Heart left ventricle (tissue), 16 donors: Measurements from ENCODE around the gene C17orf78. TPM values are rescaled to one million over a fixed set of nuclear protein-coding genes. Genes with fewer than 3 reads are reported as not detected.

Experiments
- ATAC-seq, 4 donors: fragments of 200-7000 bp; cut with Tn5 transposase; one replicate each; pipeline ENCODE4 v1.9.1; 2020 to 2022; ENCODE audit warnings: moderate library complexity in 4 of 4, mild to moderate bottlenecking in 3 of 4, moderate number of reproducible peaks in 1 of 4
- DNase-seq, 5 donors: peaks; one replicate each; pipeline ENCODE4 v3.0.0-alpha.2; 2020
- H3K27ac ChIP-seq, 12 donors: fragments of 200-600 bp; sonication (generic) in 4 of 12; one replicate each; pipeline versions ENCODE4 v1.5.0 to v1.8.0; 2016 to 2022; ENCODE audit warnings: mild to moderate bottlenecking in 2 of 12
- H3K27me3 ChIP-seq, 9 donors: fragments of 200-600 bp; sonication (generic) in 2 of 9; one replicate each; pipeline versions ENCODE4 v1.5.1 to v1.8.0; 2016 to 2022; ENCODE audit warnings: mild to moderate bottlenecking in 3 of 9
- H3K36me3 ChIP-seq, 9 donors: fragments of 200-600 bp; sonication (generic) in 2 of 9; one replicate each; pipeline versions ENCODE4 v1.5.0 to v1.8.0; 2018 to 2022; ENCODE audit warnings: mild to moderate bottlenecking in 2 of 9
- H3K4me1 ChIP-seq, 12 donors: fragments of 200-600 bp; sonication (generic) in 4 of 12; one replicate each; pipeline versions ENCODE4 v1.5.0 to v1.8.0; 2016 to 2022; ENCODE audit warnings: mild to moderate bottlenecking in 3 of 12
- H3K4me3 ChIP-seq, 12 donors: fragments of 200-600 bp; sonication (generic) in 4 of 12; one replicate each; pipeline versions ENCODE4 v1.5.0 to v1.8.0; 2017 to 2022; ENCODE audit warnings: mild to moderate bottlenecking in 9 of 12, moderate library complexity in 4 of 12
- H3K9me3 ChIP-seq, 12 donors: fragments of 200-600 bp; sonication (generic) in 4 of 12; one replicate each; pipeline versions ENCODE4 v1.5.0 to v1.8.0; 2016 to 2022; ENCODE audit warnings: mild to moderate bottlenecking in 1 of 12
- CTCF ChIP-seq, 12 donors: fragments of 200-600 bp; sonication (generic) in 4 of 12; IDR thresholded peaks; one replicate each; pipeline versions ENCODE4 v1.5.0 to v1.8.0; 2018 to 2022; ENCODE audit warnings: antibody characterized with exemption in 12 of 12, mild to moderate bottlenecking in 5 of 12
- POLR2A ChIP-seq, 2 donors: fragments of 450-650 bp; IDR thresholded peaks; one replicate each; pipeline ENCODE4 v1.6.1; 2017; ENCODE audit warnings: antibody characterized with exemption in 2 of 2, mild to moderate bottlenecking in 2 of 2, moderate library complexity in 2 of 2
- WGBS, 4 donors: extraction: QIAGEN DNeasy Blood & Tissue Kit in 2 of 4; methylation state at CpG; one replicate each; pipeline versions ENCODE4 v1.1.5 to v1.1.7; 2013 to 2018; 5-methylcytosine and 5-hydroxymethylcytosine counted together
- intact Hi-C, 10 donors: fragments of 100-400 bp; cut with DNase I; formaldehyde crosslinking; loops; one replicate each; pipeline versions ENCODE4 v1.11.1 to v1.14.2; 2022
- polyA plus RNA-seq, 2 donors: library from polyadenylated mRNA; stranded (reverse); fragments of 200-250 nt; gene quantifications; one replicate each; pipeline ENCODE4 v1.2.3, GENCODE V29; 2013
- total RNA-seq, 9 donors: library from RNA; depleted of rRNA in 2 of 9; stranded (reverse); fragments of >200 nt in 2 of 9; fragmentation: NEBNext Ultra II Directional in 3 of 9; extraction: Animal tissue kit (Norgen Biotek cat#: 25700) in 3 of 9; gene quantifications; one replicate each; pipeline versions ENCODE4 v1.1.0 to v1.2.4, GENCODE V29; 2016 to 2023
- donor health status: ischemic (EF 13 %, LVEDD 7.1; RV severe dilation, severe dysfunction).
- donor health status: healthy with polysubstance abuse.
- donor health status: DM: no; HTN: yes; CAD: no.
- donor health status: DM: no; HTN: no; CAD: no.
- donor health status: ischemic (EF 25% LVEDD 6.9; RV normal size, moderate dysfunction).
- donor health status: ischemic (EF 25% LVEDD 5.7; RV mildly dilated, moderate dysfunction).
- donor health status: healthy.
- donor health status: DM: yes; HTN: yes; CAD: no.
- donor health status: ischemic (EF 35%, LVEDD 5.7; RV mildly dilated, moderate dysfunction).
- donor health status: nonischemic (EF 11% LVEDD 7.7; RV severe dilation, severe dysfunction).
- donor health status: DM: yes; HTN: yes; CAD: no.
- donor health status: PGD.
- donor health status: ischemic (EF 29% LVEDD 5.4; RV normal size, mild dysfunction).
- donor health status: nonischemic (EF 23%, LVEDD 6.1; RV moderate dilation, normal function).

Gene C17orf78
- total and polyA plus RNA-seq, 11 donors: not detected

GRCh38 chr17:37360632-37361031 lies 15.2 kb upstream of the C17orf78 start:
- H3K27ac ChIP-seq: peak overlapping the region in 1 of 12 donors; percentile 88
- no peaks in the 10 kb centered on the region for H3K27me3 ChIP-seq
- no peak for ATAC-seq
- intact Hi-C loops: loop anchor here in 1 of 10 donors (5.0 kb wide), 1 partner anchor 42 kb away; no protein-coding TSS in a partner anchor
- WGBS, 4 donors: 85 to 91% (median 89%) methylated on average over 3 of the region's 3 CpGs
- H3K4me1 ChIP-seq: peaks cover 0 to 25% (median 11%) of the 10 kb centered on the region in 12 donors
- no peak for DNase-seq
- no peak for TF ChIP-seq POLR2A (IDR thresholded peaks at IDR 0.05)
- H3K36me3 ChIP-seq: no peaks in the 10 kb centered on the region
- H3K9me3 ChIP-seq: no peaks in the 10 kb centered on the region
- no peak overlapping the region for H3K4me3 ChIP-seq

- H3K27me3 ChIP-seq: no peaks in the 10 kb centered on the region
- no peak overlapping the region for H3K27ac ChIP-seq
- 93 to 95% (median 94%) methylated on average over 4 of the region's 4 CpGs for WGBS, 4 donors
- peaks cover 0 to 25% (median 11%) of the 10 kb centered on the region in 12 donors for H3K4me1 ChIP-seq
- ATAC-seq (no peak), DNase-seq (no peak)
- intact Hi-C loops: loop anchor here in 1 of 10 donors (5.0 kb wide), 1 partner anchor 41 kb away; no protein-coding TSS in a partner anchor
- TF ChIP-seq POLR2A (IDR thresholded peaks at IDR 0.05) (no peak), CTCF (IDR thresholded peaks at IDR 0.05) (no peak)
- no peaks in the 10 kb centered on the region for H3K9me3 ChIP-seq
- no peaks in the 10 kb centered on the region for H3K36me3 ChIP-seq
- no peak overlapping the region for H3K4me3 ChIP-seq
Observed at GRCh38 chr17:37361543-37361942, 14.2 kb upstream of the C17orf78 start.

- no peak for ATAC-seq
- no peaks in the 10 kb centered on the region for H3K27me3 ChIP-seq
- no peak overlapping the region for H3K27ac ChIP-seq
- H3K4me1 ChIP-seq: no peaks in the 10 kb centered on the region
- no peaks in the 10 kb centered on the region for H3K36me3 ChIP-seq
- H3K9me3 ChIP-seq: no peaks in the 10 kb centered on the region
- H3K4me3 ChIP-seq: no peak overlapping the region
- no peak for TF ChIP-seq POLR2A (IDR thresholded peaks at IDR 0.05)
- TF ChIP-seq CTCF (IDR thresholded peaks at IDR 0.05): no peak
- 56 to 89% (median 82%) methylated on average over 1 of the region's 1 CpG for WGBS, 4 donors
- no peak for DNase-seq
- intact Hi-C loops: no loop called here
Observed at GRCh38 chr17:37365589-37365988, 10.2 kb upstream of the C17orf78 start.

- ATAC-seq (no peak), DNase-seq (no peak)
- peaks cover 0 to 3% (median 0%) of the 10 kb centered on the region in 12 donors for H3K4me1 ChIP-seq
- H3K27ac ChIP-seq: no peak overlapping the region
- no peaks in the 10 kb centered on the region for H3K9me3 ChIP-seq
- 84 to 90% (median 89%) methylated on average over 3 of the region's 3 CpGs for WGBS, 4 donors
- no peak overlapping the region for H3K4me3 ChIP-seq
- TF ChIP-seq POLR2A (IDR thresholded peaks at IDR 0.05) (no peak), CTCF (IDR thresholded peaks at IDR 0.05) (no peak)
- intact Hi-C loops: no loop called here
- H3K36me3 ChIP-seq: no peaks in the 10 kb centered on the region
- no peaks in the 10 kb centered on the region for H3K27me3 ChIP-seq
Observed at GRCh38 chr17:37368577-37368976, 7.2 kb upstream of the C17orf78 start.
